Measurements from ENCODE around the gene COL17A1. TPM values are rescaled to one million over a fixed set of nuclear protein-coding genes. Genes with fewer than 3 reads are reported as not detected.

The COL17A1 gene
- total RNA-seq, 4 donors from 2014 or later, result 0.17 to 0.29 (median 0.26) TPM; not detected in 1

DNA sequence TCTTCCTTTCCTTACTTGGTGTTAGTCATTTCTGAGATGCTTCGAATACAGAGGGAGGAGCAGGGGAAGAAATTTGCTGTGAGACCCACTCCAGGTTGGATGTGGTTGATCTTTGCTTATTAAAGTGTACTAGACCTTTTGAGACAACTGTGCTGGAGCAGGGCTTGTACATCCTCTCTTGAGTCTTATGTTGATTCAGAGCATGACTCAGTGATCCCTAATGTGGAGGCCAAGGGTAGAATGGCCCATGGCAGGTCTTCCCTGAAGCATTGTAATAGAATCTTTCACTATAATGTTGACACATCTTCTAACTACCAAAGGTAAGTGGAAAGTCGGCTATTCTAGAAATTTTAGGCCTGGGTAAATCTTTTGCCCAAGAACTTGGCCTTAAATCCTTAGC, 19.2 kb upstream of the COL17A1 start:
- H3K27me3 ChIP-seq, result no peaks in the 10 kb centered on the region
- H3K4me3 ChIP-seq, result no peak overlapping the region
- no peaks in the 10 kb centered on the region for H3K36me3 ChIP-seq
- TF ChIP-seq POLR2AphosphoS5 (IDR thresholded peaks at IDR 0.05) (no peak), EP300 (IDR thresholded peaks at IDR 0.05) (no peak), POLR2A (IDR thresholded peaks at IDR 0.05; ENCODE audit: low read depth) (no peak)
- TF ChIP-seq, protein P1, sequence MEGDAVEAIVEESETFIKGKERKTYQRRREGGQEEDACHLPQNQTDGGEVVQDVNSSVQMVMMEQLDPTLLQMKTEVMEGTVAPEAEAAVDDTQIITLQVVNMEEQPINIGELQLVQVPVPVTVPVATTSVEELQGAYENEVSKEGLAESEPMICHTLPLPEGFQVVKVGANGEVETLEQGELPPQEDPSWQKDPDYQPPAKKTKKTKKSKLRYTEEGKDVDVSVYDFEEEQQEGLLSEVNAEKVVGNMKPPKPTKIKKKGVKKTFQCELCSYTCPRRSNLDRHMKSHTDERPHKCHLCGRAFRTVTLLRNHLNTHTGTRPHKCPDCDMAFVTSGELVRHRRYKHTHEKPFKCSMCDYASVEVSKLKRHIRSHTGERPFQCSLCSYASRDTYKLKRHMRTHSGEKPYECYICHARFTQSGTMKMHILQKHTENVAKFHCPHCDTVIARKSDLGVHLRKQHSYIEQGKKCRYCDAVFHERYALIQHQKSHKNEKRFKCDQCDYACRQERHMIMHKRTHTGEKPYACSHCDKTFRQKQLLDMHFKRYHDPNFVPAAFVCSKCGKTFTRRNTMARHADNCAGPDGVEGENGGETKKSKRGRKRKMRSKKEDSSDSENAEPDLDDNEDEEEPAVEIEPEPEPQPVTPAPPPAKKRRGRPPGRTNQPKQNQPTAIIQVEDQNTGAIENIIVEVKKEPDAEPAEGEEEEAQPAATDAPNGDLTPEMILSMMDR (IDR thresholded peaks at IDR 0.05), result no peak
- H3K9me3 ChIP-seq, result no peaks in the 10 kb centered on the region
- H3K27ac ChIP-seq (replicated peaks in 1 of 4), result no peak overlapping the region
- peaks cover 0 to 6% (median 0%) of the 10 kb centered on the region in 4 donors for H3K4me1 ChIP-seq
- WGBS, result 100% methylated on average over 2 of the region's 2 CpGs
- no peak for DNase-seq (ENCODE audit: extremely low spot score)
- intact Hi-C loops (cut with DNase I), result no loop called here

DNA sequence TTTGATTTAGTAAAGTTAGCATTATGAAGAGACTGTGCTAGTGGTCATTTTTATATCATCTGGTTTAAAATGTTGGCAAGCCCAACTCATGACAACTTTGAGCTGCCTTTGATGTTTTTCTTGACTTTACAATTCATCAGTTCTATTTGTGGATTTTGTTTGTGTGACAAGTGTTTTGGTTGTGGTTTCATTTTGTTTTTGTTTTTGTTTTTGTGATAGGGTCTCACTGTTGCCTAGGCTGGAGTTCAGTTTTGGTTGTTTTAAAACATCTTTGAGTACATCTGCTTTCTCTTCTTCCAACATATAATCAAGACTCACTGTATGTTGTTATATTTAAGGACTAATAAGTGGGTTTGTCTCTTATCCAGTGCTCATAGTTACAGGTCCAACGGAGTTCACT, 18.7 kb upstream of the COL17A1 start:
- Histone ChIP-seq H3K27ac (replicated peaks in 1 of 4) (no peak overlapping the region), H3K4me3 (no peak overlapping the region), H3K27me3 (no peaks in the 10 kb centered on the region), H3K4me1 (peaks cover 0 to 6% (median 0%) of the 10 kb centered on the region in 4 donors), H3K36me3 (no peaks in the 10 kb centered on the region), H3K9me3 (no peaks in the 10 kb centered on the region)
- no peak for DNase-seq (ENCODE audit: extremely low spot score)
- intact Hi-C loops (cut with DNase I), result no loop called here
- TF ChIP-seq EP300 (IDR thresholded peaks at IDR 0.05) (no peak), POLR2A (IDR thresholded peaks at IDR 0.05; ENCODE audit: low read depth) (no peak), POLR2AphosphoS5 (IDR thresholded peaks at IDR 0.05) (no peak)
- TF ChIP-seq, protein P1 (IDR thresholded peaks at IDR 0.05), result no peak
- WGBS, result 68% methylated on average over 1 of the region's 1 CpG

GRCh38 chr10:104103956-104104355, 18.3 kb upstream of the COL17A1 start:
- intact Hi-C loops (cut with DNase I), result no loop called here
- DNase-seq (ENCODE audit: extremely low spot score), result no peak
- TF ChIP-seq, protein P1 (IDR thresholded peaks at IDR 0.05), result no peak
- TF ChIP-seq POLR2AphosphoS5 (IDR thresholded peaks at IDR 0.05) (no peak), EP300 (IDR thresholded peaks at IDR 0.05) (no peak), POLR2A (IDR thresholded peaks at IDR 0.05; ENCODE audit: low read depth) (no peak)
- Histone ChIP-seq H3K27ac (replicated peaks in 1 of 4) (no peak overlapping the region), H3K4me1 (peaks cover 0 to 6% (median 0%) of the 10 kb centered on the region in 4 donors), H3K9me3 (no peaks in the 10 kb centered on the region), H3K4me3 (no peak overlapping the region), H3K27me3 (no peaks in the 10 kb centered on the region), H3K36me3 (no peaks in the 10 kb centered on the region)
- WGBS, result 53% methylated on average over 1 of the region's 1 CpG

DNA sequence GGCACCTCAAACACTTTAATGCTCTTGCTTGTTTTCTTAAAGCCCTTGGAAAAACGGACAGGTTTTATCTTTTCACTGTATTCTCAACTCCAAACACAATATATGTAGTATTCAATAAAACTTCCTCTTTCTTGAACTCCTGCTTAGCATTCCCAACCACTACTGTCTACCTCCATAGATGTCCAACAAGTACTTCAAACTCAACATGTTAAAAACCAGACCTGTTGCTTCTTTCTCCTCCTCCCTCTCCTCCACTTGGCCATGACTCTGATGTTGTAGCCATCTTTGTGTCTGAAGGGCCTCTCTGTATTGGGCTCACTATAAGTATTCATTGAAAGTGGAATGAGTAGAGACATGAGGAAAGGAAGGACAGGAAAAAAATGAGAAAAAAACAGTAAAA, 16.2 kb upstream of the COL17A1 start:
- intact Hi-C loops (cut with DNase I), result no loop called here
- no peak for DNase-seq (ENCODE audit: extremely low spot score)
- H3K4me1 ChIP-seq, result peaks cover 0 to 6% (median 0%) of the 10 kb centered on the region in 4 donors
- H3K27me3 ChIP-seq, result no peaks in the 10 kb centered on the region
- 88% methylated on average over 1 of the region's 1 CpG for WGBS
- no peak overlapping the region for H3K4me3 ChIP-seq
- TF ChIP-seq POLR2A (IDR thresholded peaks at IDR 0.05; ENCODE audit: low read depth), result no peak
- TF ChIP-seq, protein P1 (IDR thresholded peaks at IDR 0.05), result no peak
- TF ChIP-seq EP300 (IDR thresholded peaks at IDR 0.05), result no peak
- TF ChIP-seq POLR2AphosphoS5 (IDR thresholded peaks at IDR 0.05), result no peak
- no peak overlapping the region for H3K27ac ChIP-seq (replicated peaks in 1 of 4)
- peaks cover 0 to 4% (median 0%) of the 10 kb centered on the region in 4 donors for H3K9me3 ChIP-seq
- H3K36me3 ChIP-seq, result no peaks in the 10 kb centered on the region

DNA sequence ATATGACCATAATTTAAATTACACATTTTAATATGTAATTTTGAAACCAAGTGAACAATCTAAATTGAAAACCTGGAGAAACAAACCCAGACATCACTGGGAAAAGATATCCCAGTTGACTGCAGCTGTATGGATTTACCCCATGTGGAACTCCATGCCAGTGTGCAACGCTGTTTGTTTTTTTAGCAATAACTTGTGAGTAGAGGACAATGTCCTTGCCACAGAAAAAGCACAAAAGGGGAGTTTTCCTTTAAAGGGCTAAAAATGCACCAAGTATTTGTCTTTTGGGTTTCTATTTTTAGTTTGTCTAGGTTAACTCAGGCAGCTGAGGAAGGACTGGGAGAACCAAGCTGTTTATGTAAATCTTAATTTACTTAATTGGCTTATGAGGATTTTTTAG, 15.1 kb upstream of the COL17A1 start:
- Histone ChIP-seq H3K4me3 (no peak overlapping the region), H3K4me1 (peaks cover 0 to 6% (median 0%) of the 10 kb centered on the region in 4 donors), H3K27ac (replicated peaks in 1 of 4) (no peak overlapping the region), H3K9me3 (peaks cover 0 to 7% (median 0%) of the 10 kb centered on the region in 4 donors), H3K27me3 (no peaks in the 10 kb centered on the region), H3K36me3 (no peaks in the 10 kb centered on the region)
- no peak for DNase-seq (ENCODE audit: extremely low spot score)
- no peak for TF ChIP-seq EP300 (IDR thresholded peaks at IDR 0.05)
- no peak for TF ChIP-seq POLR2A (IDR thresholded peaks at IDR 0.05; ENCODE audit: low read depth)
- TF ChIP-seq, protein P1 (IDR thresholded peaks at IDR 0.05), result no peak
- TF ChIP-seq POLR2AphosphoS5 (IDR thresholded peaks at IDR 0.05), result no peak
- 0% methylated on average over 1 of the region's 1 CpG for WGBS
- intact Hi-C loops (cut with DNase I), result no loop called here

All from esophagus muscularis mucosa (tissue), 4 donors.